Left ventricle myocardium superior (tissue), 1 donor: ENCODE results near the gene IRAK3. TPM values are rescaled to one million over a fixed set of nuclear protein-coding genes. Genes with fewer than 3 reads are reported as not detected.
"Not testable (repeated sequence)": the region's sequence is repeated elsewhere in the genome, so short reads cannot be mapped to it uniquely, and the experiment has no call there.

Experiments
- ATAC-seq: fragments of 200-7000 bp; cut with Tn5 transposase; one replicate; pipeline ENCODE4 v1.9.1; 2020; ENCODE audit warnings: mild to moderate bottlenecking, moderate library complexity
- DNase-seq: peaks from one replicate; pipeline ENCODE4 v3.0.0-alpha.2; 2020
- intact Hi-C: fragments of 100-400 bp; cut with micrococcal nuclease; formaldehyde crosslinking; loops from one replicate; pipeline ENCODE4 v1.11.0; 2022
- total RNA-seq: library from RNA; stranded (reverse); fragmentation: NEBNext Ultra II Directional; extraction: Animal tissue kit (Norgen Biotek cat#: 25700); gene quantifications from one replicate; pipeline ENCODE4 v1.2.1, GENCODE V29; 2021
- donor health status: DM: no; HTN: yes; CAD: no; lungs with severe emphysema.

Gene IRAK3
- total RNA-seq, 1 donor from 2014 or later: 5.3 TPM

DNA sequence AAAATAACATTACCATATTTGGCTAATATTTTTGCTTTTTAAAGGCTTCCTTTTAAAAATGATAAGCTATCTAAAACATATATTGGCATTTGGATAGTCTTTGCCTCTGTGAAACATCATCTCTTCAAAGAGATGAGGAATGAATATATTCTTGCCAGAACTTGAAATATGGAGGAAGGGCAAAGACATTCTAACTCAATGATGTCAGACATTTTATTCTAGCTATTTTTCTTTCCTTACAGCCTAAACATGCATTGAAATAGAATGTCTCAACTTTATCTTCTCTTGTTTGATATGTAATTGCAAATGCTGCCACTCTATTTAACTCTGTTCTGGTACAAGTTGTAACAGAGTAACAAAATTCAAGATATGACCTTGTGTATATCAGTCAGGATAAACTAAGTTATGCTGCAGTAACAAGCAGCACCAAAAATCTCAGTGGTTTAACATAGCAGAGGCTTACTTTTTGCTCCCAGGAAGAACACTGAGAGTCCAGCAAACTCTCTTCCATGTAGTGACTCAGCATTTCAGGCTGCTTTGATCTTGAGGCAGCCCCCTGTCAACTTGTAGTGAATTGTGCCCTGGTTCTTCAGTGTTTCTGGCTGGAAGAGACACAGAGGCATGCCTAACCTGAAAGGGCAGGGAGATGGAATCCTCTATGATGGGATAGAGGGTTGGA, 11.0 kb downstream of the IRAK3 start:
- ATAC-seq (no peak), DNase-seq (no peak)
- intact Hi-C loops: no loop called here

- DNase-seq: no peak
- ATAC-seq: no peak
- intact Hi-C loops: no loop called here
Observed at GRCh38 chr12:66203820-66204219, 14.8 kb downstream of the IRAK3 start.

GRCh38 chr12:66206141-66206540, 17.1 kb downstream of the IRAK3 start:
- no peak for DNase-seq
- intact Hi-C loops: no loop called here
- no peak for ATAC-seq

DNA sequence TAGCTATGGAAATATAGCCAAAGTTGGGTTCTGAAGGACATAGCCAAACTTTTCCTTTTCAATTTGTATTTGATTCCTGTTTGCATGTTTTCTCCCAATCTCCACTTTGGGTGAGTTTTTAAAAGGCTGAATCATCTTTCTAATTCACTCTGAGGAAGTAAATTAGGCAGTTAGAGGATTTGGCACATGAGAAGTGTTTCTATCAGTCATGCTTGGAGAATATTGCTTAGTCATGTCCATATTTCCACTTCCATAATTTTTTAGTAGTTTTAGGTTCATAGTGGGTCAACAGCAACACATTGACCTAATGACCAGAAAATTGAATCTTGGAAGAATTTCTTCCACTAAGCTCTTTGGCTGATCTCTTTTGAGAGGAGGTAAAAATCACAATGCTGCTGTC, 21.8 kb downstream of the IRAK3 start:
- ATAC-seq (no peak), DNase-seq (no peak)
- intact Hi-C loops: no loop called here

- ATAC-seq, DNase-seq, intact Hi-C loops: not testable (repeated sequence)
Observed at GRCh38 chr12:66211573-66211972, 22.6 kb downstream of the IRAK3 start.

DNA sequence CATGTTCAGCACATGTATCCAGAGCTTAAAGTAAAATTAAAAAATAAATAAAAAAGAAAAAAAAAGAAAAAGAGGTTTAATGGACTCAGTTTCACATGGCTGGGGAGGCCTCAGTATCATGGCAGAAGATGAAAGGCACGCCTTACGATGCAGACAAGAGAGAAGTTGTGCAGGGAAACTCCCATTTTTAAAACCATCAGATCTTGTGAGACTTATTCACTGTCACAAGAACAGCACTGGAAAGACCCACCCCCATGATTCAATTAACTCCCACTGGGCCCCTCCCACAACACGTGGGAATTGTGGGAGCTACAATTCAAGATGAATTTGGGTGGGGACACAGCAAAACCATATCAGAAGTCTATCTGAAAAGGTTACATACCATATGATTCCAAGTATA, 24.0 kb downstream of the IRAK3 start:
- DNase-seq, intact Hi-C loops, ATAC-seq: not testable (repeated sequence)

DNA sequence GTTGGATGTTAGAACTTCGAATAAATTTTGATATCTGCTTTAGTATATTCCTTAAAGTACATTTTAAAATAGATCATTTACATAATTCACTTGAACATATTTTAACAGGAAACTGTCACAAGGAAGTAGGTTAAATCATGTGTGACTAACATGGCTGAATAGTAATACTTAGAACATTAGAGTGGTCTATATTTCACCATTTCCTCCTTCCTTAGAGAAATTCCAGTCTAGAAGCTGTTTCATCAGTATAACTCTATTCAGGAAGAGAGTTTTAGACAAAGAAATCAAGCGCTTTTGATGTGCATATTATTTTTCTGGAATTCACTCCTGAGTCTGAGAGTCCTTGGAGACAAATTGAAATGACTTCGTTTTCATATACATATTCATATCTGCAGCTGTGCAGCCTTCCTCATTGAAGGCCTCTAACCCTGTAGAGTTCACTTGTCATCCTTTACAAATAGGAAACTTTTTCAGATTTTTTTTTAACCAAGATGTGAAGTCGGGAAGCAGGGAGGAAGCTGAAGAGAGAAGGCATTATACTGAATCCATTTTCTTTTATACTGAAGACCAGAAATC, 28.4 kb downstream of the IRAK3 start:
- no peak for ATAC-seq
- intact Hi-C loops: no loop called here
- DNase-seq: no peak

DNA sequence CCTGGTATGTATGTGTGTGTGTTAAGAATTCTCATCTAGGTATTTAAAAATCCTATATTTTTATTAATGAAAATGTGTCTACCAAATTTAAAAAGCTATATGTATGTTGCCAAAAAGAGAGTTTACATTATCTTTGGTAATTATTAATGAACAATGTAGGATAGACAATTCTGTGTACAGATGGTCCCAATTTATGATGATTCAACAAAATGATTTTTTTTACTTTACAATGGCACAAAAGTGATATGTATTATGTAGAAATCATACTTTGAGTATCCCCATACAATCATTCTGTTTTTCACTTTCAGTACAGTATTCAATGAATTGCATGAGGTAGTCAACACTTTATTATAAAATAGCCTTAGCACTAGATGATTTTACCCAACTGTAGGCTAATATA, 39.4 kb downstream of the IRAK3 start:
- intact Hi-C loops: no loop called here
- no peak for ATAC-seq
- no peak for DNase-seq

GRCh38 chr12:66232263-66232662, 43.2 kb downstream of the IRAK3 start:
- DNase-seq: no peak
- intact Hi-C loops: loop anchor here (10.0 kb wide), 1 partner anchor 67 kb away; the partner anchor contains the start of gene TMBIM4
- ATAC-seq: no peak

DNA sequence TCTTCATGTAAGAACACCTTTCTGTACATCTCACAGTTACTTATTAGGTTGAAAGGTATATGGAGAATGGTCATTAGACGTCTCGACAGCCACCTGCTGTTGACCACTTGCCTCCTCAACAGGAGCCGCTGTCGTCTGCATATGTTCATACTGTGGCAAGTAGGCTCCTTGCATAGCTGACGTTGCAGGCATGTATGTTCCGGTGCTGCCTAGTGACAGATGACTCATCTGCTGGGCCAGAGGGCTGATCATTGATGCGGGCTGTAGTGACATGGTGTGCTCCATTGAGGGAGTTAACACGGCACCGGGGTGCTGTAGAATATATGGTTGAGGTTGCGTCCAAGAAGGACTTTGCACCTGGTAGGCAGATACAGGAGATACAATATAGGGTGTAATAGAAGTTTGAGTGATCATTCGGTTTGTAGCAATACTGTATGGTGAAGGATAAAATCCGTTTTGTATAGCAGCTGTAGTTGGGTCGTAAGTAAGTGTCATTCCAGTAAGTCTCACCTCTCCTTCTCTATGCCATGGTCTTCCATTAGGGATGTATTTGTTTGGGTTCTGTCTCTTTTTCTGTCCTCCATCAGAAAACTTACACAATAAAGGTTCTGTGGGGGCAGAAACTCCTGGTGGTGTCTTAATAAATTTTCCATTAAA, 45.2 kb downstream of the IRAK3 start:
- ATAC-seq: peak; percentile 64
- intact Hi-C loops: loop anchor here (10.0 kb wide), 1 partner anchor 69 kb away; the partner anchor contains the start of gene TMBIM4
- peak; percentile 29 for DNase-seq

- peak; percentile 76 for DNase-seq
- ATAC-seq: peak; percentile 89
- intact Hi-C loops: loop anchor here (10.0 kb wide), 1 partner anchor 70 kb away; the partner anchor contains the start of gene TMBIM4
Observed at GRCh38 chr12:66234773-66235625, 46.0 kb downstream of the IRAK3 start.

GRCh38 chr12:66235626-66236281, 46.7 kb downstream of the IRAK3 start:
- ATAC-seq: no peak
- intact Hi-C loops: loop anchor here (10.0 kb wide), 1 partner anchor 71 kb away; the partner anchor contains the start of gene TMBIM4

GRCh38 chr12:66236282-66236675, 47.3 kb downstream of the IRAK3 start:
- not testable (repeated sequence) for DNase-seq, ATAC-seq
- intact Hi-C loops: loop anchor here (10.0 kb wide), 1 partner anchor 71 kb away; the partner anchor contains the start of gene TMBIM4

More at GRCh38 chr12:66235626-66236281, 46.7 kb downstream of the IRAK3 start:
- DNase-seq: no peak

- DNase-seq: no peak
- intact Hi-C loops: loop anchor here (10.0 kb wide), 1 partner anchor 72 kb away; the partner anchor contains the start of gene TMBIM4
- ATAC-seq: no peak
Observed at GRCh38 chr12:66236969-66237368, 48.0 kb downstream of the IRAK3 start.

DNA sequence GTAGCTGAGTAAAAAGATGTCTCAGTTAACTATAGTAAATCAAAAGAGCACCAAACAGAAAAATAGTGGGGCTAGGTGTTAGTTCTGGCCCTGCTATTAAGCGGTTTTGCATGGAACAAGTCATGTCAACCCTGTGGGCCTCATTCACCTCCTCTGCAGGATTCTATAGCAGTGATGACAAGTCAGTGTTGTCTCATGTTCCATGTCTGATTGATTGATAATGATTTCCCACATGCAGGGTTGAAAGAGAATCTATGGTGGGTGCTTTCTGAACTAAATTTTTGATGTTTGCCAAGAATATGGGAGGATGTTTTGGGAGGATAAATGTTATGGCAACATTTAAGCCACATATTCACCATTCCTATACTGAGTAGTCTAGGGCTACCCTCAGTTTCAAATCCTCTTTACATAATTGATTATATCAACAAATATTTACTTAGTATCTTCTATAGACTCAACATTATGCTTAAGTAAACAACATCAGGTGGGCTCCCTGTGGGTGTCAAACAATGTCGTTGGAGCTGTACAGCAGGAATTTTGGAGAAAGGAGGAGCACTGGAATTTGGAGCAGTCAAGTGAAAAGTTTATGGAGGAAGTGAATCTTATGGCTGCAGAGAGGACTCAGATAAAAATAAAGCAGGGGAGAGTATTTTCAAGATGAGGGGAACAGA, 48.6 kb downstream of the IRAK3 start:
- ATAC-seq: no peak
- intact Hi-C loops: loop anchor here (10.0 kb wide), 1 partner anchor 73 kb away; the partner anchor contains the start of gene TMBIM4

DNA sequence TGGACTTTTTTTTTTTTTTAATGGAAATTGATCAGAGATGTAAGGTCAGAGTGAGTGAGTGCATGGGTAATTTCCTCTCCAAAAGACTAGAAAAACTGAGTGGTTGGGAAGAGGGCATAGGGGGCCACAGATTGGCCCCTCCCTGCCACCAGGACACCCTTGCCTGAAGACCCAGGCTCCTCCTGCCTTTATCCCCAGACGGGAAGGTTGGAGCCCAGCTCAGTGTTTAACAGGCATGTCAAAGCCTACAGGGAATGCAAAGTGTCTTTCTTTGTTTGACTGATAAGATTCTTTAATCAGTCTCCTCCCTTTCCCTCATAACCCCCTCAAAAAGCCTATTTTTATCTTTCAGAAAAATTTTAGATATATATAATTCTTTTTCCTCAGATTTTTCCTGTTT, 50.3 kb downstream of the IRAK3 start:
- intact Hi-C loops: loop anchor here (10.0 kb wide), 1 partner anchor 74 kb away; the partner anchor contains the start of gene TMBIM4
- ATAC-seq (no peak), DNase-seq (no peak)

More for the DNA sequence above, 48.6 kb downstream of the IRAK3 start:
- no peak for DNase-seq

DNA sequence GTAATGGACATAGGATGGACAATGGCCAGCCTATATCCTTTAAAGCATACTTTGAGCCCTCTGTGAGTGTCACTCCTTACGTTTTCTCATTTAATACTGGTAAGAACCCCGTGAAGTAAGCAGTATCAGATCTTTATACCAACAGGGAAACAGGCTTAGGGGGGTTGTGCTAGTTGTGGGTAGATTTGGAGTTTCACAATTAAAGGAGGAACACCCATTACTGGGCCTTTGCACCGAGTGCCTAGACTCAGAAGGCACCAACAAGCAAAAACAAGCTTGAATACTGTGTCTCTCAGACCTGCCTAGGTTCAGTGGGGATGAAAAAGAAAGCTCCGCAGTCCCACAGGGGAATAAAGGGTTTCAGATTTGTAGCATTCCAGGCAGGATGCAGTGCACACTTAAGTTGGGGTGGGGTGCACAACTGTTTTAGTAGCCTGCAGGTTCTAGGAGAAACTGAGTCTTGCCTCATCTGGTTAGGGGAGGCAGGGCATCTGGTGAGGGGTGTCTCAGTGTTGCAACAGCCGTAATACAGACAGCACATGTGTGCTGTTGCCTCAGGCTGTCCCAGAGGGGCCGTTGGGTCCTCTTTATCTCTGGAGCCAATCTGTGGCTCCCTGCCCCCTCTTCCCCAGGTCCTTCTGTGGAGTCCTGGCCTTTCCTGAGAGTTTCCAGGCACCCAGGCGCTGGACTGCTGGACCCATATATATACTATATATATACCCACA, 51.2 kb downstream of the IRAK3 start:
- no peak for ATAC-seq
- intact Hi-C loops: no loop called here

More for the DNA sequence above, 51.2 kb downstream of the IRAK3 start:
- no peak for DNase-seq
